GM18502 (cell line): ENCODE measurements around the gene POU2AF2.

Experiments used
- ATAC-seq: cut with Tn5 transposase; IDR thresholded peaks from one replicate; pipeline ENCODE4 v1.9.1; 2021; ENCODE audit warnings: mild to moderate bottlenecking; ENCODE audit not compliant: unreplicated experiment, poor library complexity

POU2AF2 gene

DNA sequence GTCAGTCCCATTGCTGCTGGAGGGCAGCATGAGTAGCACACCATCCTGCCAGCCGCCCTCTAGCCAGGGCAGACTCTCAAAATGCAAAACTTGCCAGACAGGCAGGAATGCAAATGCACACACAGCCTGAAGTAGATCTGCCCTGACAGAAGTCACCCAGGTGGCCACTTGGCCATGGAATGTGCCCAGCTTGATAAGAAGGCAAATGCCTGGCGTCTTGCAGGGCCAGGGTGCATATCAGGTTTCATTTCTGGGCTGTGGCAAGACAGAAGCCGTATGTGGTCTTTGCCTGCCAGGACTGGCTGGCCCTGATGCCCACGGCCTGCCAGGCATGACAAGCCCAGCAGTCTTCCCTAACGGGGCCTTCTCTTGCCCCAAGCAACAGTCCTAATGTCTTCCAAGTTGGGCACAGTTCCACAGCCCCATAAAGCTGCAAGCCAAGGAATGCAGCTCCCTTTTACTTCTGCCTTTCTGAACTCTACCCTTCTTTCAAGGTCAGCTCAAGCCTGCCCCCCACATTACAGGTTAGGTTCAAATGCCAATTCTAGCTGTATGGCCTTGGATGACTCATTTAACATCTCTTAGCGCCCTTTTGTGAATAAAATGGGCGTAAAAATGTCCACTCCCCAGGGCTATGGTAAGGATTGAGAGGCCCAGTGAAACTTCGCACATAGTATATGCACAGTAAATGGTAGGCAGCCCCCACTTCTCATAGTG, 82.5 kb downstream of the POU2AF2 start:
- ATAC-seq, result no peak

GRCh38 chr11:111329306-111330204, 84.0 kb downstream of the POU2AF2 start:
- ATAC-seq, result no peak

DNA sequence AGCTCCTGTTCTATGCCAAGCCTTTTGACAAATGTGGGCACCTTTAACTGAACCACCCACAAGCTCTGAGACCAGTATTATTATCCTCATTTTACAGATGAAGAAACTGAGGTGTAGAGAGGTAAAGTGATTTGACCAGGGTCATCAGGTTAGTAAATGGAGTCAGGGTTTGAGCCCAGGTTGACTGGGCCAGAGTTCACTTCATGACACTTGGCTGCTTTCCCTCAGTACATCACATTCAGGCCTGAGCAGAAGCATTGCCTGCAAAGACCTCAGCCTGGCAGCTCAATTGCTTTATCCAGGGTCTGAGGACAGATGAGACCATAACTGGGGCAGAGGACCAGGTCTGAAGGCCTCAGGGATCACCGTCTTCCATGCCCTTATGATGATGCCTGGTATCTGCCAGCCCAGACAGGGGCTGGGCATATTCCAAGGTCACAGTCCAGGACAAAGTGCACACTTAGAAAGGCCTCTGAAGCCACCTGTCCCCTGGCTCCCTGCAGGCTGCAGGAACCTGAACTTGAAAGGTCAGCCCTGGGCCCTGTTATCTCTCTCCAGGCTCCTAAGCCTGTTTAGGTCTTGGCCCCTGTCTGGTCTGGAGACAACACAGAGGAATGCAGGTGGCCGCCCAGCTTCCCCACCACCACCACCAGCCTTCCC, 84.8 kb downstream of the POU2AF2 start:
- ATAC-seq, result no peak

DNA sequence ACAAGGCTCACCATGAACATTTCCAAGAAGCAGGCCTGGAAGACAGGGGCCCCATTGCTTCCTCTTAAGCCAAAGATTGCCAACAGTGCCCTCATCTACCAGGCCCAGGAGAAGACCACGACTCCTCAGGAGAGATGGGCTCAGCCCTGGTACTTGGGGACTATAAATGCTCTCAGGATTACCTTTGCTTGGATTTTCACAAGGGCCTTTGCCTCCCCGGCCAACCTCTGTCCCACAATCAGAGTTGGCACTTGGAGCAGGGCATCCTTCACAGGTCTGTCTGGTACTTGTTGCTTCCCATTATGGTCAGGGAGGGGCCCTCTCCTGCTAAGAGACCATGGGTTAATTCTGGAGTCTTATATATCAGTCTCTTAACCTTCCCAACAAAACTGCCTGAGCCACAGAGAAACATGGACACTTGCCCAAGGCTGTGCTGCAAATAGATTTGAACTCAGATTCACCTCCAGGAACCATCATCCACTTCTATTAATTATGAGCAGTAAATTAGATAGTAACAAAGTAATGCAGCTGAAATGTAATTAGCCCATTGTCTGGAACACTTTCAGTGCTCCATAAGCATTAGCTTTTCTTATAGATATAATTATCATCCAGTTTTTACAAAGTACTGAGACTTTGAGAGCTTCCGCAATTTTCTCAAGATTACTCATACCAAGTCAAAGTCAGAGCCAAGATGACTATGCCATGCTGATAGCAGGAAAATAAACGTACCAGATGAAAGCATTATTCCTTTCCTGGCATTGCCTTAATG, 86.4 kb downstream of the POU2AF2 start:
- ATAC-seq, result no peak

DNA sequence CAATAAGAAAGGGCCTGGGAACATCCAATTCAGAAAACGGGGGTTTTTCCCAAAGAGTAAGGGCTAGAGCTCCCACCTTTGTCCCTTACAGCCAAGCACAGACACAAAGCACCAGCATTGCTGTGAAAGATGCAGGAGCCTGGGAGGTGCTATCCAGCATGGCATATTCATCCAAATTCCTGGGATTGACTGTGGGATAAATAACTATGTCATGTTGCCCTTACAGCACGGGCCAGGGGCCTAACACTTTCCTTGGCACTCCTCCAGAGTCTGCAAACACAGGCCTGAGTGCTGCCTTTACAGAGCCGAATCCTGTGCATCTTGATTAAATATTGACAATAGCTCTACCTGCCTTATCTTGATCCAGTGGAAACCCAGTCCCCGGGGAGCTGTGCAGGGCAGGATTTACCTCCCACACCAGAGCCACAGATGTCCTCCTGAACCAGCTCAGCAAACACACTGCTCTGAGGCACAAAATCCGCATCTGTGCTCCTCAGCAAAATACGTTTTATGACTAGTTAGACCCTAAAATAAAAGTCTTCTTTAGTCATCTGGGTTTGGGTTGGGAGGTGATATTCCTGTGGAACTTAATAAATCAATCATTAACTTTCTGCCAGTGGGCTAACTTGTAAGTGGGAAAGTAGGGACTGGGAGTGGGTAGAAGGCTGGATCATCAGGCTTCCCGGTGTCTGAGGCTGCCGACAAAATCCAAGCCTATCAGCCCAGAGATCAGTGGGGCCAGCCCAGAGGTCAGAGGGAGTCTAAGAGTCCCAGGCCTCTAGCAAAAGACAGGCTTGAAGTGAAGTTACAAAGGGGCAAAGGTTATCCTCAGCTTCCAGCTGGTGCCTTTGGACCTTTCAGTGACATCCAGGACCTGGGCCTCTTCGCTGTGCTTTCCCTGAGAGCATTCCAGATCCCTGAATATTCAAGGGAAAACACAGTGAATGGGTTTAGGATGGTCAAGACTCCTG, 89.3 kb downstream of the POU2AF2 start:
- no peak for ATAC-seq

- ATAC-seq, result no peak
Measured at GRCh38 chr11:111335549-111335948, 90.0 kb downstream of the POU2AF2 start.
